ENCODE results near the gene TFCP2.

The TFCP2 gene

DNA sequence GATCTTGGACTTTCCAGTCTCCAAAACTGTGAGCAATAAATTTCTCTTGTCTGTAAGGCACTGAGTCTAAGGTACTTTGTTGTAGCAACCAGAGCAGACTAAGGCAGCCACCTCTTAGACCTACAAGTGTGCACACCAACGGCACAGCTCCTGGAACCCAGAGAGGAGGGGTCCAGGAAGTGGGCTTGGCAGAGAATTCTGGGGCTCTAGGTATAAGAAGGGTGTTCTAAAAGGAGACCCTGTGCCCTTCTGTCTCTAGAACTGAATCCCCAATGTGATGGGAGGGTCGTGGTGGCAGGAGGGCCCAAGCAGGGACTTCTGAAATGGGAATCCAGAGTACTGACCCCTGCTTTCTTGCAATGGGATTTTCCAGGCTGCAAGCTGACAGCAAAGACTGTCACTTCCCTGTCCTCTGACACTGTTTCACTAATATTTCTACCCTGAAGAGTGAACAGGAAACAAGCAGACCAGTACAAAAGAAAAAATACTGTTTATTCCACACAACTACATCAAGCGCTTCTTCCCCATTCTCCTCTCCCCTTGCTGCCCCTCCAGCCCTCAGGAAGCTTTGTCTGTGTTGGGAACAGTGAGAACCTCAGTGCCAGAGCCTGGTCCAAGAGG lies 13.6 kb upstream of the TFCP2 start:
- H3K36me3 Mint-ChIP-seq = peaks cover 2% of the 10 kb centered on the region
- H3K9me3 Mint-ChIP-seq = no peaks in the 10 kb centered on the region
- peaks cover 10% of the 10 kb centered on the region for H3K4me1 Mint-ChIP-seq
- H3K4me3 Mint-ChIP-seq = no peak overlapping the region
- no peaks in the 10 kb centered on the region for H3K27me3 Mint-ChIP-seq
- peak overlapping the region; percentile 24 for H3K27ac Mint-ChIP-seq

DNA sequence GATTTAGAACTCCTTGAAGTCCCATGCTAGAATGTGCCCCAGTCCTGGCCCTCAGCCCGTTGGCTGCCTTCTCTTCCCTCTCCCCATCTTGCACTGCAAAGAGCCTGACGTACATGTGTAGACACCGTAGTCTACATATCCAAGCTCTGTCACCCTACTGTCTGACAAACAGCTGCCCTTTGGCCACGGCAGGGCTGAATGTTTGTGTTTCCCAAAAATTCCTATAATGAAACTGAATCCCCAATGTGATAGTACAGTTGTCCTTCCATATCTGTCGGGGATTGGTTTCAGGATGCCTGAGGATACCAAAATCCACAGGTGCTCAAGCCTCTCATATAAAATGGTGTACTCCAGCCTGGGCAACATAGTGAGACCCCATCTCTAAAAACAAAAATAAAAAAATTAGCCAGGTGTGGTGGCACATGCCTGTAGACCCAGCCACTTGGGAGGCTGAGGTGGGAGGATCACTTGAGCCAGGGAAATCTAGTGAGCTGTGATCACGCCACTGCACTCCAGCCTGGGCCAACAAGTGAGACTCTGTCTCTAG lies 12.3 kb upstream of the TFCP2 start:
- no peaks in the 10 kb centered on the region for H3K9me3 Mint-ChIP-seq
- no peak overlapping the region for H3K4me3 Mint-ChIP-seq
- peaks cover 10% of the 10 kb centered on the region for H3K4me1 Mint-ChIP-seq
- no peak overlapping the region for H3K27ac Mint-ChIP-seq
- no peaks in the 10 kb centered on the region for H3K27me3 Mint-ChIP-seq
- no peaks in the 10 kb centered on the region for H3K36me3 Mint-ChIP-seq

DNA sequence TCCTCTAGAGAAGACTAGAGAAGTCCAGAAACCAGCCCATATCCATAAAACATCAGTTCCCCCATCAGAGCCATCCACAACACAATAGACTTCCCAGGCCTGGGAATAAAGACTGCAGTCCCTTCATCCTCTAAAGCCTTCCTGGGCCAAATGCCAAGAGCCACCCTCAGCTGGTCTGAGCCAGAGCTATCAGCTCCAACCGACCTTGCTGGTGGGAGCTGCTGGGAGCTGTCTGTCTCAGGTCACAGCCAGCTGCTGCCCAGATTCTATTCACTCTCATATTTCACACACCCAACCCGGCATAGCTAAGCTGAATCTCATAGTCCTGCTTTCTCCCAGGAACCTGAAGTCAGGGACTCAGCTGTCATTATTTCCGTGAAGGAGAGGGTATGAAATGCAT lies 10.9 kb upstream of the TFCP2 start:
- Mint-ChIP-seq H3K4me1 (peaks cover 10% of the 10 kb centered on the region), H3K27ac (no peak overlapping the region), H3K27me3 (no peaks in the 10 kb centered on the region), H3K9me3 (no peaks in the 10 kb centered on the region), H3K4me3 (no peak overlapping the region), H3K36me3 (no peaks in the 10 kb centered on the region)

DNA sequence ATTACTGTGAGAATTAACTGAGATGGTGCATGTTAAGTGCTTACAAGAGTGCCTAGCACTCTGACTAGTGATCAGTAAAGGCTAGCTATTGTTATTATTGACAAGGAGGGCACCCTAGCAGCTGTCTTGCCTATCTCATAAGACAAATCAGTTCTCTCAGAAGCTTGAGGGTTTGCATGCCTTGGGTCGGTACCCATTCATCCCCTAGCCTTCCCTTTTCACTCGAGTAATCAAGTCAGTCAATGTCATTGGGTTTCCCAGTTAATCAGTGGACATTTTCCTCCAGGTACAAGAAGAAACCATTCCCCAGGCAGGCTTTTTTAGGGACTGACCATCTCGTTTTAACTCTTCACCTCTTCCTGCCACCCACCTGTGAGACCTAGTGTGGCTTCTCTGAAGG lies 10.4 kb upstream of the TFCP2 start:
- Mint-ChIP-seq H3K27ac (no peak overlapping the region), H3K4me1 (peaks cover 10% of the 10 kb centered on the region), H3K36me3 (no peaks in the 10 kb centered on the region), H3K4me3 (no peak overlapping the region), H3K27me3 (no peaks in the 10 kb centered on the region), H3K9me3 (no peaks in the 10 kb centered on the region)

DNA sequence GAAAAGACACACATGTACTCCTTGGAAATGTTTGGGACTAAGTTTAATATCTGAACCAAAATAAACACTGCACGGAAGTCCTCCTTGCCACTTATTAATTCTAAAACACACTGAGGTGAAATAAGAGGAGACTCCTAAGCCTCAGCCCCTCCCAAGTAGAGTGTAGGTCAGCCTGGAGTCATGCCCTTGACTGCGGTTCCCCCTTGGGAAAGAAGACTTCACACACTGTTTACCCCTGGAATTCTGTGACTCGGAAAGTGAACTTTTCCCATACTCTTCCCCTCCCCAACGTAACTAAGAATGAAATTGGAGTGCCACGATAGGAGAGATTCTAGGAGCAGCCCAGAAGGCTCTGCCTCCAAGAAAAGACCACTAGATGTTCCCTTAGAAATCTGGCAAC lies 8.6 kb upstream of the TFCP2 start:
- Mint-ChIP-seq H3K4me1 (peaks cover 3% of the 10 kb centered on the region), H3K36me3 (no peaks in the 10 kb centered on the region), H3K27me3 (no peaks in the 10 kb centered on the region), H3K27ac (no peak overlapping the region), H3K9me3 (no peaks in the 10 kb centered on the region), H3K4me3 (no peak overlapping the region)

DNA sequence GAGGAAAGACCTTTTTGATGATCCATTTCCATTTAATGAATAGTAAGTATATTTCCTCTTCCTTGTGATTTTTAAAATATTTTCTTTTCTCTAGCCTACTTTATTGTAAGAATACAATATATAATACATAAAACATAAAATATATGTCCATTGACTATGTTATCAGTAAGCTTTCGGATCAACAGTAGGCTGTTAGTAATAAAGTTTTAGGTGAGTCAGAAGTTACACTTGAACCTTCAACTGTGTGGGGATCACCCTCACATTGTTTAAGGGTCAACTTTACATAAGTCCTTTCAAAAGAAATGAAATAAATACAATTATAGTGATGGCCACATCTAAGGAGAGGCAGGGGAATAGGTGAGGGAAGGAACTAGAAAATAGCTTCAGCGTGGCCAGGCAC lies 5.0 kb upstream of the TFCP2 start:
- H3K9me3 Mint-ChIP-seq = no peaks in the 10 kb centered on the region
- no peak overlapping the region for H3K4me3 Mint-ChIP-seq
- H3K27me3 Mint-ChIP-seq = no peaks in the 10 kb centered on the region
- peaks cover 6% of the 10 kb centered on the region for H3K4me1 Mint-ChIP-seq
- H3K36me3 Mint-ChIP-seq = no peaks in the 10 kb centered on the region
- no peak overlapping the region for H3K27ac Mint-ChIP-seq

DNA sequence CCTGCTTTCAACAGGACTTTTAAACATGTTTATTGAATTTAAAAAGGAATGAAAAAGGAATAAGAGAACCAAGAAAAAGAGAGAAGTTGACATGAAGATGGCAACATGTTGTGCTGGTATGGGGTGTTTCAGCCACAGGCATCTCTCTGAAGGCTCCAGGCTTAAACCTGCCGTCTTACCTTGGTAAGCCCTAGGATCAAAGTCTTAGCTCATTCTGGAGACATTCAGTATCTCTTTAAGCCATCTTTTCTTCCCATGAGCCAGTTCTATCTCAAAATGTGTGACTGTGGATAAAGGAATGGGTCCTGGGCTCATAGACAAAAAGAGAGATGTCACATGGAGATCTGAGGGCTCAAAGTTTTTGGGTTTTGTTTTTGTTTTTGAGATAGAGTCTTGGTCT lies 1.6 kb upstream of the TFCP2 start:
- Mint-ChIP-seq H3K27me3 (no peaks in the 10 kb centered on the region), H3K4me1 (peaks cover 20% of the 10 kb centered on the region), H3K9me3 (no peaks in the 10 kb centered on the region), H3K4me3 (peak overlapping the region; percentile 86), H3K27ac (peak overlapping the region; percentile 26), H3K36me3 (peaks cover 2% of the 10 kb centered on the region)

DNA sequence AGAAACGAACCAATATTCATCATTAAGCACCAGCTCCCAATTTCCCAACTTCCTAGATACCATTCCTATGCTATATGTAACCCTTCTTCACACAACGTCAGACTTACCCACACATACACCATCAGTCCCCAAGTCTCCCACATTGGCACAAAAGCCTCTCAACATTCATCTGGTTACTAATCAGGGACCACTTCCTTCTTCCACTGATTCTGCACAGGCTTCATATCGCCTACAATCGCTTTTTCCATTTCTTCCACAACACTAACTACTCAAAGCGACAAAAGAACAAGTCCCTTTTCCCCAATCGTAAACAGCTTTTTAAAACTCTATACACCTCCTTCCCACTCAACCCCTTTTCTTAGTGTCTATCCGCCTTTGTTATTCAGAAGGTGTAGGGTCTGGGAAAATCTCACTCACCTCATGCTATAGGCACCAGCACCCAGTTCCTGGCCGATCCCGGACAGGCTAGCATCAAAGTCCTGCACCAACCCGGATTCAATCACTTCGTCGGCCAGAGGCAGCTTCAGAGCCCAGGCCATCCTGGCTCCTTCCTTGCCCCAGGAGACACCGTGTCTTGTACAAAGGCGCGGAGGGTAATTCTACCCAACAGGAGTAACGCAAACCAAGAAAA lies 936 bp downstream of the TFCP2 start:
- H3K27me3 Mint-ChIP-seq = no peaks in the 10 kb centered on the region
- peaks cover 31% of the 10 kb centered on the region for H3K4me1 Mint-ChIP-seq
- H3K9me3 Mint-ChIP-seq = no peaks in the 10 kb centered on the region
- H3K4me3 Mint-ChIP-seq = no peak overlapping the region
- H3K27ac Mint-ChIP-seq = no peak overlapping the region
- peaks cover 2% of the 10 kb centered on the region for H3K36me3 Mint-ChIP-seq

DNA sequence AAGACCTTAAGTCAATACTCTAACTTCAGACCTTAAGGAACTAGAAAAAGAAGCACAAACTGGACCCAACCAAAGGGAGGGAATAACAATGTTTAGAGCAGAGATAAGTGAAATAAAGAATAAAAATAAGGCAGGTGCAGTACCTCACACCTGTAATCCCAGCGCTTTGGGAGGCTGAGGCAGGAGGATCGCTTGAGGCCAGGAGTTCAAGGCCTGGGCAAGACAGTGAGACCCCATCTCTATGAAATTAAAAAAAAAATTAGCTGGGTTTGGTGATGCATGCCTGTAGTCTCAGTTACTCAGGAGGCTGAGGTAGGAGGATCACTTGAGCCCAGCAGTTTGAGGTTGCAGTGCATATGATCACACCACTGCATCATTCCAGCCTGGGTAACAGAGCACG lies 9.1 kb downstream of the TFCP2 start:
- Mint-ChIP-seq H3K27ac (no peak overlapping the region), H3K4me3 (no peak overlapping the region), H3K9me3 (no peaks in the 10 kb centered on the region), H3K27me3 (no peaks in the 10 kb centered on the region), H3K4me1 (peaks cover 42% of the 10 kb centered on the region), H3K36me3 (peaks cover 14% of the 10 kb centered on the region)

DNA sequence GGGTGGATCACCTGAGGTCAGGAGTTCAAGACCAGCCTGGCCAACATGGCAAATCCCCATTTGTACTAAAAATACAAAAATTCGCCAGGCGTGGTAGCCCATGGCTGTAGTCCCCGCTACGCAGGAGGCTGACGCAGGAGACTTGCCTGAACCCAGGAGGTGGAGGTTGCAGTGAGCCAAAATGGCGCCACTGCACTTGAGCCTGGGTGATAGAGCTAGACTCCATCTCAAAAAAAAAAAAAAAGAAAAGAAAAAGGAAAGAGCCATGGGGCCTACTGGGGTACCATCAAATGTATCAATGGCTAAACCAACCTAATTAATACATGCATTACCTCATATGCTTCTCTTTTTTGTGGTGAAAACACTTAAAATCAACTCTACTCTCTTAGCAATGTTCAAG lies 10.7 kb downstream of the TFCP2 start:
- H3K4me3 Mint-ChIP-seq = no peak overlapping the region
- no peaks in the 10 kb centered on the region for H3K27me3 Mint-ChIP-seq
- H3K27ac Mint-ChIP-seq = no peak overlapping the region
- H3K36me3 Mint-ChIP-seq = peaks cover 14% of the 10 kb centered on the region
- no peaks in the 10 kb centered on the region for H3K9me3 Mint-ChIP-seq
- peaks cover 40% of the 10 kb centered on the region for H3K4me1 Mint-ChIP-seq

DNA sequence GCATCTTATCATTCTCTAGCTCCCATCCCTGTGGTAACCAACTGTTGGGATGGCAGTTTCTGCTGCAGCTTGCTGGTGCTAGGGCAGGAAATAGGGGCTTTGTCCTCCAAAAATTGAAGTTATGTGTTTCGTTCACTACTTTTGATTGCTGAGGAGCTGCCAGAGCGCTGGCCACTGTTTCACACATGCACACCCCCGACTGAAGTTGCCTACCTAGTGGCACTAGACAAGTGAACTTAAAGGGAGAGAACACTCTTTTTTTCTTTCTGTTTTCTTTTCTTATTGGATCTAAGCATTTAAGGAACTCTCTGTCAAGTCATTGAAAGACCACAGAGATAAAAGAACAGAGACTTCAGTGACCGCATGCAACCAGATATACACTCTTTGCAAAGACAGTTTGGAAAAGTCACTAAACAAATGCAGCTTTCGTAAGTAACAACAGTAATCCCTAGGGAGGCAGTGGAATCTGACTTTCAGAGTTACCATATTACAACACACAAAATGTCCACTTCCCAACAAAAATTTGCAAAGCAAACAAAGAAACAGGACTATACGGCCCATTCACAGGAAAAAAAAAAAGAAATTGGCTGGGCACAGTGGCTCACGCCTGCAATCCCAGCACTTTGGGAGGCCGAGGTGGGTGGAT lies 12.0 kb downstream of the TFCP2 start:
- H3K36me3 Mint-ChIP-seq = peaks cover 10% of the 10 kb centered on the region
- no peak overlapping the region for H3K27ac Mint-ChIP-seq
- peaks cover 31% of the 10 kb centered on the region for H3K4me1 Mint-ChIP-seq
- H3K9me3 Mint-ChIP-seq = no peaks in the 10 kb centered on the region
- no peaks in the 10 kb centered on the region for H3K27me3 Mint-ChIP-seq
- no peak overlapping the region for H3K4me3 Mint-ChIP-seq

DNA sequence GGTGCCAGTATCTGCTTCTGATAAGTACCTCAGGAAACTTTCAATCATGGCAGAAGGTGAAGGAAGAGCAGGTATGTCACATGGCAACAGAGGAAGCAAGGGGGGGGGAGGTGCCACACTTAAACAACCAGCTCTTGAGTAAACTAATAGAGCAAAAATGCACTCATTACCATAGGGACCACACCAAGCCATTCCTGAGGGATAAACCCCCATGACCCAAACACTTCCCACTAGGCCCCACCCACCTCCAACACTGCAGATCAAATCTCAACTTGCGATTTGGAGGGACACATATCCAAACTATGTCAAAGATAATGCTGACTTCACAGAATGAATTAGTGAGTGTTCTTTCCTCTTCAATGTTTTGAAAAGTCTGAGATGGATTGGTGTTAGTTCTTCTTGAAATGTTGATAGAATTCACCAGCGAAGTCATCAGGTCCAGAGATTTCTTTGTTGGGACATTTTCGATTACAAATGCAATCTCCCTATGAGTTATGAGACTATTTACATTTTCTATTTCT lies 16.6 kb downstream of the TFCP2 start:
- Mint-ChIP-seq H3K4me1 (peaks cover 37% of the 10 kb centered on the region), H3K4me3 (no peak overlapping the region), H3K27ac (no peak overlapping the region), H3K9me3 (no peaks in the 10 kb centered on the region), H3K36me3 (peaks cover 4% of the 10 kb centered on the region), H3K27me3 (no peaks in the 10 kb centered on the region)

DNA sequence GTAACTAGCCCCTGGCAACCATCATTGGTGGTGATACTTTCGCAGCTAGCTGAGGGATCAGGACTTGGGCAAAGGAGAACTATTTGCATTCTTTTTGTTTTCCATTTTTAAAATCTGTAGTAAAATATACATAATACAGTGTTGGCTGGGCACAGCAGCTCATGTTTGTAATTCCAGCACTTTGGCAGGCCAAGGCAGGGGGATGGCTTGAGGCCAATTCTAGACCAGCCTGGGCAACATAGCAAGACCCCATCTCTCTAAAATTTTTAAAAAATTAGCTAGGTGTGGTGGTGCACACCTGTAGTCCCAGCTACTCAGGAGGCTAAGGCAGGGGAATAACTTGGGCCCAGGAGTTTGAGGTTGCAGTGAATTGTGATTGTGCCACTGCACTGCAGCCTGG lies 20.0 kb downstream of the TFCP2 start:
- Mint-ChIP-seq H3K27me3 (no peaks in the 10 kb centered on the region), H3K9me3 (no peaks in the 10 kb centered on the region), H3K27ac (no peak overlapping the region), H3K4me1 (peaks cover 41% of the 10 kb centered on the region), H3K4me3 (no peak overlapping the region), H3K36me3 (peaks cover 3% of the 10 kb centered on the region)

DNA sequence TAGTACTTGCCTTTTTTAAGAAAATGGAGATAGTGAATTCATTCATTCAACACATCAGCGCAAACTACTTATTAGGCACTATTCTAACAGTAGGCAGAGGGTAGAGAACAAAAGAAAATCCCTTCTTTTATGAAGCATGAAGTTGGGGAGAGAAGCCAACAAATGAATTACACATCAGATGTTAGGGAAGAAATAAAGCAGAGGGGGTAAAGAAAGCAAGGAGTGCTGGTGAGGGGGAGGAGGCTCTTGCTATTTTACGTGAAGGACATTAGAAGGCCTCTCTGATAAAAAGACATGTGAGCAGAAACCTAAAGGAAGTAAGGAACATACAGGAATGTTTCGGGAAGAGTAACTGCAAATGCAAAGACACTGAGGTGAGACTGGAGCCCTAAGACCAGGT lies 22.2 kb downstream of the TFCP2 start:
- no peaks in the 10 kb centered on the region for H3K9me3 Mint-ChIP-seq
- H3K27me3 Mint-ChIP-seq = no peaks in the 10 kb centered on the region
- H3K4me3 Mint-ChIP-seq = no peak overlapping the region
- H3K36me3 Mint-ChIP-seq = peaks cover 5% of the 10 kb centered on the region
- H3K4me1 Mint-ChIP-seq = peaks cover 58% of the 10 kb centered on the region
- no peak overlapping the region for H3K27ac Mint-ChIP-seq

DNA sequence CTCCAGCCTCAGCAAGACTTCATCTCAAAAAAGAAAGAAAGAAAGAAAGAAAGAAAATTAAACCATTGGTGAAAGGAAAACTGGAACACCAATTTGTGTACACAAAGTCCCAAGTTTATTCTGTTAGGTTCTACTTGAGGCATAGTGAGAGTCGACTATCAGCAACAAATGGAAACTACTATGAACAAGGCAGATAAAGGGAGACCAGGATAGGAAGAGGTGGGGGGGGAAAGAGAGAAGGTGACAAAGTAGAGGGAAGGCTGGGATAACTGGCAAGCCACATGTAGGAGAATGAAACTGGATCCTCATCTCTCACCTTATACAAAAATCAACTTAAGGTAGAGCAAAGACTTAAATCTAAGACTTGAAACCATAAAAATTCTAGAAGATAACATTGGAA lies 25.6 kb downstream of the TFCP2 start:
- Mint-ChIP-seq H3K27ac (no peak overlapping the region), H3K4me1 (peaks cover 56% of the 10 kb centered on the region), H3K27me3 (no peaks in the 10 kb centered on the region), H3K9me3 (no peaks in the 10 kb centered on the region), H3K4me3 (no peak overlapping the region), H3K36me3 (peaks cover 7% of the 10 kb centered on the region)

DNA sequence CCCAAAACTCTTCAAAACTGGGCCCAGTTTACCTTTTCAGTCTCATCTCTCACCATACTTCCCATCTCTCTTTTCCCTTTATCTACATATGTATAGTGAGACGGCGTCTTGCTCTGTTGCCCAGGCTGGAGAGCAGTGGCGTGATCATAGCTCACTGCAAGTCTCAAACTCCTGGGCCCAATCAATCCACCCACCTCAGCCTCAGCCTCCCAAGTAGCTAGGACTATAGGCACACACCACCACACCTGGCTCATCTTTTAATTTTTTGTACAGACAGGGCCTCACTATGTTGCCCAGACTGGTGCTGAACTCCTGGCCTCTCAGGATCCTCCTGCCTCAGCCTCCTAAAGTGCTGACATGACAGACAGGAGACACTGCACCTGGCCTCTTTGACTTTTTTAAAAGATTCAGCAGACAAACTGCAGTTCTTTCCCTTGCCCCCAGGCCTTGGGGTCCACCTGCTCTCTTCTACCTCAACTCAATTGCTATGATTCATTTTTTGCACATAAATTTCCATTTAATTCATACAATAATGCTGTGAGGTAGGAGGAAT lies 33.6 kb downstream of the TFCP2 start:
- Mint-ChIP-seq H3K27ac (peak overlapping the region; percentile 46), H3K9me3 (no peaks in the 10 kb centered on the region), H3K36me3 (peaks cover 6% of the 10 kb centered on the region), H3K4me1 (peaks cover 11% of the 10 kb centered on the region), H3K27me3 (no peaks in the 10 kb centered on the region), H3K4me3 (no peak overlapping the region)

Data from activated naive CD4-positive, alpha-beta T cell treated with anti-CD3 and anti-CD28 coated beads, Interleukin-2, amount 50 U/mL, for 24 hours (primary cell).